Measurements from ENCODE around the gene PANX2. TPM values are rescaled to one million over a fixed set of nuclear protein-coding genes. Genes with fewer than 3 reads are reported as not detected.

Gene PANX2
- total RNA-seq, 1 experiment from 2014 or later: not detected

DNA sequence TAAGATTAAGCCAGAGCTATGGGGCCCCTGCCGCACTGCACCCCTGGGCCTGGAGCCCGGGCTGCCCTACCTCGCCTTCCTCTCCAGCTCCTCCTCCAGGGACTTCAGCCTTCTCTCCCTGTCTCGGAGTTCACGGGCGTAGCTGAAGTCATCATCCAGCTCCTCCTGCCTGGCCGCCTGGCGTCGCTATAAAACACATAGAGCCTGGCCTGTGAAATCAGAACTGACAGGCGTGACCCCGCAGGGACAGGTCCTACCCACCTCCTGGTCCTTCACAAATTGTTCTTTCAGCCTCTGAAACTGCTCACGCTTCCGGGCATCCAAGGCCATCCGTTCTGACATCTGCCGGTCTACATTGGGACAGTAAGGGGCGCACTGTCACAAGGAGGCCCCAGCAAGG, 53.5 kb downstream of the PANX2 start:
- H3K27me3 ChIP-seq: no peaks in the 10 kb centered on the region
- H3K36me3 ChIP-seq: peaks cover 59% of the 10 kb centered on the region
- no peak overlapping the region for H3K27ac ChIP-seq
- H3K4me3 ChIP-seq: no peak overlapping the region
- H3K9me3 ChIP-seq (replicated peaks): no peaks in the 10 kb centered on the region
- DNase-seq: no peak
- no peaks in the 10 kb centered on the region for H3K4me1 ChIP-seq

DNA sequence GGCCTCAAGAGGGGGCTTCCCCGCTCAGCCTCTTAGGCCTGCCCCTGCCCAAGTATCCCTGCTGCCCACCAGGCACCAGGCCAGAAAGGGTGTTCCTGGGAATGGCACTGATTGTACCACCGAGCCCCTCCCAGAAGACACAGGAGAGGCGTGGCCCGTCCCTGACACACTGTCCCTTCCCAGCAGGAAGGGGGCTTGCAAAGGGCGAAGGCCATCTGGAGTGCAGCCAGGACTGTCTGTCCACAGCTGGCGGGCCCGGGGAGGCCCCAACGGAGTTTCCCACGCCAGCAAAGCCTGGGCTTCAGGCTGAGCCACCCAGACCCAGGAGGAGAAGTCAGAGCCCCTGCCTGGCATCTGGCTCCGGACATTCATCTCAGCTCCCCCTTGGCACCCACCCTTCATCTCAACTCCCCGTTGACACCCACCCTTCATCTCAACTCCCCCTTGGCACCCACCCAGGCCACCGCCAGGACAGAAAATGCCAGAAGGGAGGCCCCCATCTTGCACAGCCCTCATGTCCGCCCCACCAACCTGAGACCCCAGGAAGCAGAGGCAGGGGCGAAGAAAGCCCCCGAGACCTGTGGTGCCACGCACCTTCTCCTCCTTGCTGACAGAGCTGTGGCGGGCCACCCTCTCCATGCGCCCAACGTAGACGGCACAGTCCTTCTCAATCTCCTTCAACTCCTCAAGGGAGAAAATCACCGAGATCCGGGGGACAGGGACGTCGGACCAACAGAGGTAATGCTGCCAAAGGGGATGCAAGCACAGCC, 54.9 kb downstream of the PANX2 start:
- H3K4me1 ChIP-seq: no peaks in the 10 kb centered on the region
- H3K27me3 ChIP-seq: no peaks in the 10 kb centered on the region
- H3K27ac ChIP-seq: no peak overlapping the region
- no peaks in the 10 kb centered on the region for H3K9me3 ChIP-seq (replicated peaks)
- DNase-seq: no peak
- H3K4me3 ChIP-seq: no peak overlapping the region
- peaks cover 51% of the 10 kb centered on the region for H3K36me3 ChIP-seq

DNA sequence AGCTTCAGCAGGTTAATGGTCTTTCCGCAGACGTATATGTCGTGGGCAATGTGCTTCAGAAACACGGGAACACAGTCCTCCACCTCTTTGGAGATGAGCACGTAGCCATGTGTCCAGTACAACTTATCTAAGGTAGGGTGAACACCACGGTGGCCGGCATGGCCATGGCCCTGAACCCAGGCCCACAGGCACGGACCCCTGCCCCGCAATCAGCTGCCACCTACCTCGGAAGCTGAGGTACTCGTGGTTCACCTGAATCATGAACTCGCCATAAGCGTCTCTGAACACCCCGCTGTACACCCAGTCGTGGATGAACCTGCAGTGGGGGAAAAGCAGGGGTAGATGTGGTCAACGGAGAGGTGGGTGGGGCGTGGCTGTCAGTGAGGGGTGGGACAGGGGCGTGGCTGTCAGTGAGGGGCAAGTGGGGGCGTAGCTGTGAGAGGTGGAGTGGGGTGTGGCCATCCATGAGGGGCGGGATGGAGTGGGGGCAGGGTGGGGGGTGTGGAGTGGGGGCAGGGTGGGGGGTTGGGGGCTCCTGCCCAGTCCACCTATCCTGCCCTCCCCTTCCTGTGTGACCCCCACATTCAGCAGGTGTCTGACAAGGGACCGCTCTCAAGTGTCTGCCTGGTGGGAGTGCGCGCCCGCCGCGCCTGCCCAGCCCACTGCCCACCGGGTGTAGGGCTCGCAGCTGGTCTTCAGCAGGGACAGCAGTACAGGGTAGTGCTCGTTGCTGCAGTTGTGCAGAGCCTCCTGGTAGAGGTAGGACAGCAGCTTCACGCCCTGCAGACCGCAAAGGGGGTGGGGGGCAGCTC, 55.7 kb downstream of the PANX2 start:
- Histone ChIP-seq H3K4me1 (no peaks in the 10 kb centered on the region), H3K27me3 (no peaks in the 10 kb centered on the region), H3K9me3 (replicated peaks) (no peaks in the 10 kb centered on the region), H3K36me3 (peaks cover 45% of the 10 kb centered on the region), H3K4me3 (no peak overlapping the region), H3K27ac (no peak overlapping the region)
- DNase-seq: no peak

DNA sequence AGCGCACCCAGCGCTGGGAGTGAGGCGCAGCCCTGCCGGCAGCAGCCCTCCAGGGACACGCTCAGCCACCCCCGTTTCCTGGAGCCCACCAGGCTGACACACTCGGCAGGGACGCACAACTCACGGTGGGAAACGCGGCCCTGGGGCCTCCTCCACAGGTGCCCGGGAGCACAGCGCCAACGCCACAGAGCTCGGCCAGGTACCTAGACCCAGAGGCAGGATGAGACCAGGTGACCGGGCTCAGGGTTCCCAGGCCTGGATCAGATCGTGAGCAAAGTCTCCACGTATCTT, 56.3 kb downstream of the PANX2 start:
- no peaks in the 10 kb centered on the region for H3K4me1 ChIP-seq
- no peak overlapping the region for H3K4me3 ChIP-seq
- peaks cover 39% of the 10 kb centered on the region for H3K36me3 ChIP-seq
- no peak for DNase-seq
- no peak overlapping the region for H3K27ac ChIP-seq
- no peaks in the 10 kb centered on the region for H3K9me3 ChIP-seq (replicated peaks)
- no peaks in the 10 kb centered on the region for H3K27me3 ChIP-seq

DNA sequence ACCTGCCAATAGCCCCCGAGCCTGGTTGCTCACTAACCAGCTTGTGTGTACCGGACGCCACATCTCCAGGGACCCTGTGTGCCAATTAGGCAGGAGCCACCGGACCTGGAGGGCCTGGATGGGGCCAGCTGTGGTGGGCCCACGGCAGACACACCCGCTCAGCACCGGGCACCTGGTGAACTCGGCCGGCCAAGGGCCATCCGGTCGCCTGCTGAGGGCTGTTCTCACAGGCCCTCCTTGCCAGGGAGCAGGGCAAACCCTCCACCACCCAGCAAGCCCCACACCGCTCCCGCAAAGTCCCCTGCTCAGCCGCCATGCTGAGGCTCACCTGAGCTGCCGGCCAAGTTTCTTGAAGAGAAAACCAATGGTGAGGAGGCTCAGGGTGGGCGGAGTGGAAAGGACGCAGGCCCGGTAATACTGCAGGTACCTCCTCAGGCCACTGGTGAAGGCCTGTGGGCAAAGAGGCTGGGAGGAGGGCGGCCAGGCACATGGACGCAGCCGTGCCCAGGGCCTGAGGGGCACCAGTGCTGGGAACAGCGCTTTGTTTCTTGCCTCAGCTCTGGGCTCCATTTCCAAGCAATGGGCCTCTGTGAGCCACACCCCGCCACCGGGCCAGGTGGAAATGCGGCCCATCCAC, 57.2 kb downstream of the PANX2 start:
- Histone ChIP-seq H3K4me1 (no peaks in the 10 kb centered on the region), H3K27me3 (no peaks in the 10 kb centered on the region), H3K36me3 (peaks cover 35% of the 10 kb centered on the region), H3K9me3 (replicated peaks) (no peaks in the 10 kb centered on the region), H3K4me3 (no peak overlapping the region), H3K27ac (no peak overlapping the region)
- peak in 1 of 2 experiments; percentile 4 for DNase-seq

DNA sequence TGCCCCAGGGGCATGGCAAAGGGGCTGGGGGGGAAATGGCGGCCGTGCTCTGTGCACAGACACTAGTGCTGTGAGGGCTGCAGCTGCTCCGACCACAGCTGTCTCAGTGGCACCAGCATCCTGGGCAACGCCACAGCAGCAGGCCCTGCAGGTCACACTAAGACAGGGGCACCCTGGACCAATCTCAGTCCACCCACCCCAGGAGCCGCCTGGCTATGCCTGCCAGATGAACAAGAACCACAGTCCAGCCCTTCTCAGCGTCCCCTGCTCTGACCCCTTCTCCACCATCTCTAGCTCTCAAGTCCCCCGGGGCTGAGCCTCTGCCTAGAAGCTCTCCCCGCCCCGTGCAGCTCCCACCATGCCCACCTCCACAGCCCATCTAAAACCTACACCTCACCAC, 57.8 kb downstream of the PANX2 start:
- Histone ChIP-seq H3K9me3 (replicated peaks) (no peaks in the 10 kb centered on the region), H3K27me3 (no peaks in the 10 kb centered on the region), H3K27ac (no peak overlapping the region), H3K4me3 (no peak overlapping the region), H3K36me3 (peaks cover 33% of the 10 kb centered on the region), H3K4me1 (no peaks in the 10 kb centered on the region)
- DNase-seq: no peak

DNA sequence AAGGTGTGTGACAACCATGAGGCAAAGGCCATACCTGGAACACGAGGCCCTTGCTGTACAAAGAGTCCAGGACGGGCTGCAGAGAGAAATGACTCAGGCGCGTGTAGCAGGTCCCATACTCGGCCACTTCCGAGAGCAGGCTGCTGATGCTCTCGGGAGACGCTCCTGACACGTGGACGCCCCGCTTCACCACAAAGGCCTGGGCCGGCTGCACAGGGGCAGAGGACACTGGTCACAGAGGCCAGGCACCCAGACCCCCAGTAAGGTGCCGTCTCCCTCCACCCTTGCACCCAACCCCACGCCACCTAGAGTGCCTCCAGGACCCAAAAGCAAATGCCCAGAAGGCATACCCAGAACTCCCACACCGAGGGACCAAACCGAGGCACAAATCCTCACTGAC, 58.8 kb downstream of the PANX2 start:
- H3K36me3 ChIP-seq: peaks cover 25% of the 10 kb centered on the region
- no peaks in the 10 kb centered on the region for H3K27me3 ChIP-seq
- no peak overlapping the region for H3K27ac ChIP-seq
- no peaks in the 10 kb centered on the region for H3K4me1 ChIP-seq
- no peaks in the 10 kb centered on the region for H3K9me3 ChIP-seq (replicated peaks)
- H3K4me3 ChIP-seq: no peak overlapping the region
- no peak for DNase-seq

Other genes starting within 250 kb of the PANX2 start
- 51.2 and 53.6 TPM in 2 replicates for gene PIM3, start 210.0 kb upstream of the PANX2 start, total RNA-seq (2014; rRNA removed; shearing (Covaris generic))
- gene IL17REL, start 158.0 kb upstream of the PANX2 start, total RNA-seq (2014; rRNA removed; shearing (Covaris generic)): not detected in 2 replicates
- not detected in 2 replicates for gene TTLL8, start 112.4 kb upstream of the PANX2 start, total RNA-seq (2014; rRNA removed; shearing (Covaris generic))
- gene MLC1, start 85.3 kb upstream of the PANX2 start, total RNA-seq (2014; rRNA removed; shearing (Covaris generic)): 0.04 and 0.18 TPM in 2 replicates
- not detected in 2 replicates for gene MOV10L1, start 80.7 kb upstream of the PANX2 start, total RNA-seq (2014; rRNA removed; shearing (Covaris generic))
- gene TRABD, start 15.2 kb downstream of the PANX2 start, total RNA-seq (2014; rRNA removed; shearing (Covaris generic)): 38.7 and 39.1 TPM in 2 replicates
- 15.4 and 16.4 TPM in 2 replicates for gene SELENOO, start 30.3 kb downstream of the PANX2 start, total RNA-seq (2014; rRNA removed; shearing (Covaris generic))
- gene TUBGCP6, start 74.3 kb downstream of the PANX2 start, total RNA-seq (2014; rRNA removed; shearing (Covaris generic)): 27.8 and 40.2 TPM in 2 replicates
- gene HDAC10, start 80.5 kb downstream of the PANX2 start, total RNA-seq (2014; rRNA removed; shearing (Covaris generic)): 11.2 and 21.4 TPM in 2 replicates
- gene MAPK12, start 91.0 kb downstream of the PANX2 start, total RNA-seq (2014; rRNA removed; shearing (Covaris generic)): 52.0 and 54.0 TPM in 2 replicates
- gene MAPK11, start 99.6 kb downstream of the PANX2 start, total RNA-seq (2014; rRNA removed; shearing (Covaris generic)): 3.2 and 4.2 TPM in 2 replicates
- 104 and 109 TPM in 2 replicates for gene PLXNB2, start 136.9 kb downstream of the PANX2 start, total RNA-seq (2014; rRNA removed; shearing (Covaris generic))
- 0.08 and 0.18 TPM in 2 replicates for gene DENND6B, start 156.3 kb downstream of the PANX2 start, total RNA-seq (2014; rRNA removed; shearing (Covaris generic))
- 51.6 and 60.6 TPM in 2 replicates for gene PPP6R2, start 172.6 kb downstream of the PANX2 start, total RNA-seq (2014; rRNA removed; shearing (Covaris generic))

Data from SJCRH30 (cell line).